Right lobe of liver (tissue), 6 donors: Measurements from ENCODE around the gene SPRED2. TPM values are rescaled to one million over a fixed set of nuclear protein-coding genes. Genes with fewer than 3 reads are reported as not detected.

Experiments used
- ATAC-seq, 4 donors: fragments of 200-7000 bp; cut with Tn5 transposase; one replicate each; pipeline ENCODE4 v1.9.1; 2020; ENCODE audit warnings: mild to moderate bottlenecking in 4 of 4, moderate library complexity in 4 of 4
- DNase-seq, 3 donors: peaks; one replicate each; pipeline ENCODE4 v3.0.0-alpha.2; 2020
- H3K27ac ChIP-seq, 3 donors: fragments of 200-600 bp; one replicate each; pipeline ENCODE4 v1.8.0; 2022
- H3K27me3 ChIP-seq, 2 donors: fragments of 200-600 bp; one replicate each; pipeline ENCODE4 v1.8.0; 2022
- H3K36me3 ChIP-seq, 4 donors: fragments of 200-600 bp; sonication (generic) in 1 of 4; one replicate each; pipeline versions ENCODE4 v1.5.1 to v1.8.0; 2017 to 2022; ENCODE audit warnings: control low read depth in 1 of 4
- H3K4me1 ChIP-seq, 4 donors: fragments of 200-600 bp; sonication (generic) in 1 of 4; one replicate each; pipeline versions ENCODE4 v1.5.1 to v1.8.0; 2017 to 2022; ENCODE audit warnings: control low read depth in 1 of 4
- H3K4me3 ChIP-seq, 3 donors: fragments of 200-600 bp; one replicate each; pipeline ENCODE4 v1.8.0; 2022
- H3K9me3 ChIP-seq, 4 donors: fragments of 200-600 bp; sonication (generic) in 1 of 4; one replicate each; pipeline versions ENCODE4 v1.5.1 to v1.8.0; 2017 to 2022; ENCODE audit warnings: control low read depth in 1 of 4
- POLR2A ChIP-seq: fragments of 450-650 bp; IDR thresholded peaks from one replicate; pipeline ENCODE4 v1.6.1; 2017; ENCODE audit warnings: antibody characterized with exemption, mild to moderate bottlenecking
- WGBS: methylation state at CpG from one replicate; pipeline ENCODE4 v1.1.6; 2018; ENCODE audit warnings: low coverage, low lambda C conversion rate; ENCODE audit not compliant: insufficient coverage; ENCODE audit errors: missing lambda C conversion rate; 5-methylcytosine and 5-hydroxymethylcytosine counted together
- intact Hi-C, 2 donors: fragments of 100-400 bp; cut with DNase I; formaldehyde crosslinking; loops; one replicate each; pipeline versions ENCODE4 v1.11.2 to v1.14.1; 2022
- total RNA-seq, 6 experiments: library from RNA; depleted of rRNA in 2 of 6; stranded (reverse); fragments of >200 nt in 2 of 6; fragmentation: NEBNext Ultra II Directional in 3 of 6; extraction: Animal tissue kit (Norgen Biotek cat#: 25700) in 3 of 6; gene quantifications; one replicate each; pipeline versions ENCODE4 v1.1.0 to v1.2.4, GENCODE V29; 2016 to 2023
- TF ChIP-seq, protein P1 (sequence below), 4 donors: fragments of 200-600 bp in 3 of 4; fragments of 450-650 bp in 1 of 4; IDR thresholded peaks; one replicate each; pipeline versions ENCODE4 v1.5.1 to v1.8.0; 2016 to 2022; ENCODE audit warnings: antibody characterized with exemption in 4 of 4, mild to moderate bottlenecking in 2 of 4
- donor health status: DM: no; HTN: yes; CAD: no.
- donor health status: DM: no; HTN: no; CAD: no.
- donor health status: DM: no; HTN: no; CAD: no.
- donor health status: DM: no; HTN: yes; CAD: no.
- donor health status: DM: no; HTN: yes; CAD: no.

The SPRED2 gene
- total RNA-seq, 6 experiments from 2014 or later: 11.0 to 22.5 (median 15.2) TPM

DNA sequence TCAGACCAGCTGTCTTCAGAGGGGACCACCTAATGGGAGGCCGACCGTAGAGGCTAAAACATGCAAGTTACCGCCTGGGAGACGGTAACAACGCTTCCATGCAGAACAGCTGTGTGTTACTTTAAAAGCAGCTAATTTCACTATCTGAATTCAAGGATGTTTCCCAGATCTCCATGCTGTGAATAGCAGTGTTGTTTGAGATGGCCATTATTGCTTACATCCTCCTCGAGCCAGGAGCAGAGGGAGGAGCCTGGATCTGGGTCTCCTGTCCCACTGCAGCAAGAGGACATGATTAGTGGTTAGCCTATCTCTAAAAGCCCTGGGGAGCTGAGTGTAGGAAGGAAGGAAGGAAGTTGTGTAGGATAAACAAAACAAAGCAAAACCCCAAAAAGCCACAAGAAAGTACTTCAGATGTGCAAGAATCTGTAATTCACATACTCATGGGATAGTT lies 153.8 kb downstream of the SPRED2 start:
- no peaks in the 10 kb centered on the region for H3K36me3 ChIP-seq
- H3K4me1 ChIP-seq: peaks cover 0 to 3% (median 0%) of the 10 kb centered on the region in 4 donors
- TF ChIP-seq, protein P1, sequence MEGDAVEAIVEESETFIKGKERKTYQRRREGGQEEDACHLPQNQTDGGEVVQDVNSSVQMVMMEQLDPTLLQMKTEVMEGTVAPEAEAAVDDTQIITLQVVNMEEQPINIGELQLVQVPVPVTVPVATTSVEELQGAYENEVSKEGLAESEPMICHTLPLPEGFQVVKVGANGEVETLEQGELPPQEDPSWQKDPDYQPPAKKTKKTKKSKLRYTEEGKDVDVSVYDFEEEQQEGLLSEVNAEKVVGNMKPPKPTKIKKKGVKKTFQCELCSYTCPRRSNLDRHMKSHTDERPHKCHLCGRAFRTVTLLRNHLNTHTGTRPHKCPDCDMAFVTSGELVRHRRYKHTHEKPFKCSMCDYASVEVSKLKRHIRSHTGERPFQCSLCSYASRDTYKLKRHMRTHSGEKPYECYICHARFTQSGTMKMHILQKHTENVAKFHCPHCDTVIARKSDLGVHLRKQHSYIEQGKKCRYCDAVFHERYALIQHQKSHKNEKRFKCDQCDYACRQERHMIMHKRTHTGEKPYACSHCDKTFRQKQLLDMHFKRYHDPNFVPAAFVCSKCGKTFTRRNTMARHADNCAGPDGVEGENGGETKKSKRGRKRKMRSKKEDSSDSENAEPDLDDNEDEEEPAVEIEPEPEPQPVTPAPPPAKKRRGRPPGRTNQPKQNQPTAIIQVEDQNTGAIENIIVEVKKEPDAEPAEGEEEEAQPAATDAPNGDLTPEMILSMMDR (IDR thresholded peaks at IDR 0.05): no peak
- TF ChIP-seq POLR2A: no peak
- 0% methylated on average over 1 of the region's 6 CpGs for WGBS
- DNase-seq (no peak), ATAC-seq (peak; percentile 62 to 85 (median 73))
- H3K27ac ChIP-seq: no peak overlapping the region
- H3K9me3 ChIP-seq: no peaks in the 10 kb centered on the region
- H3K27me3 ChIP-seq: no peaks in the 10 kb centered on the region
- intact Hi-C loops: loop anchor here in 1 of 2 donors (10.0 kb wide), 1 partner anchor 276 kb away; no protein-coding TSS in a partner anchor
- no peak overlapping the region for H3K4me3 ChIP-seq

DNA sequence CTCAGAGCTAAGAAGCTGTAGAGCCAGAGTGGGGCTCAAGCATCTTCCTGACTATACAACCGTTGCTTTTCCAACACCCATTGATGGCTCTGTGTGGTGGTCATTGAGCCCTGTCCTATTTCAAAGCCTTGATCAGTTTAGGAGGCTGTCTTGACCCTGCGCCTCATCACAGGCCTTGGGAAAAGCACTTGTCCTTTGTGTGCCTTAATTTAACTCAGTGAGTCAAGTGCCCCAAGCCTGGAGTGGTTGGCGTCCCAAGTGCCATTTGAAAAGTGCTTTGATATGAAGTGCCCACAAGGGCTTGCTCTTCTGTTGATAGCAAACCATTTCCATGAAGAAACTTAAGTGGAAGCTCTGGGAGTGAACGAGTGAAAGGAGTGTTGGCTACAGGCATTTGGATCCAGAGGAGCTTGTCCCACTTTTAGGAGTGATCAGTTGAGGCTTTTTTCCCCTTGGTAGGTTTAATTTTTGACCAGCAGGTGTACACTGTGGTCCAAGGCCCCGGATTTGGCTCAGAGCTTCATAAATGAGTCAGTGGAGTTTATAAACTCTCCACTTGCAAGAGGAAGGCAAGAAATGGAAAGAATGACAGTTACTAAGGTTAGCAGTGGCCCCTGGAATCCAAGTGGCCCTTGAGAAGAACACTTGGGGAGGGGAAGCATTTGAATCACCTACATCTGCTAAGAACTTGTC lies 154.5 kb downstream of the SPRED2 start:
- TF ChIP-seq, protein P1 (IDR thresholded peaks at IDR 0.05): no peak
- no peak for TF ChIP-seq POLR2A
- Histone ChIP-seq H3K36me3 (peaks cover 0 to 3% (median 0%) of the 10 kb centered on the region in 4 donors), H3K27me3 (no peaks in the 10 kb centered on the region), H3K4me1 (peaks cover 0 to 3% (median 0%) of the 10 kb centered on the region in 4 donors), H3K4me3 (no peak overlapping the region), H3K9me3 (no peaks in the 10 kb centered on the region), H3K27ac (no peak overlapping the region)
- DNase-seq (no peak), ATAC-seq (peak in 2 of 4 donors; percentile 6 to 32)
- intact Hi-C loops: loop anchor here in 1 of 2 donors (10.0 kb wide), 1 partner anchor 277 kb away; no protein-coding TSS in a partner anchor
- WGBS: 82% methylated on average over 5 of the region's 5 CpGs

DNA sequence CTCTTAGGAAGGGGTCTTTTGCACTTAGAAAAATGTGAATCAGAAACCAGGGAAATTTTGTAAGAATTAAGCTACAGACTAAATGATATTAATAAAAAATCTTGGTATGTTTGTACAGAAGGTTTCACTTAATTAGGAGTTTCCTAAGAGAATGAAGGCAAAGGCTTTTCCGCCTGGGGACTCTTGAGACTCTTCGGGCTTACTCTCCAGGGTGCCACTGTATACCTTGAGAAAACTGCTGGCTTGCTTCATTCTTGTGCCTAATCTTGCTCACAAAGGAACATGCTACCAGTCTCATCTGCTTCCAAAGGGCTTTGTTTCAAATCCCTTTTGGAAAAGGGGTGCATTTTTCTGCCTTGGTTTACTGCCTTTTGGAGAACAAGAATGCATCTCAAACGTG lies 155.3 kb downstream of the SPRED2 start:
- Histone ChIP-seq H3K27me3 (no peaks in the 10 kb centered on the region), H3K9me3 (no peaks in the 10 kb centered on the region), H3K4me3 (no peak overlapping the region), H3K36me3 (peaks cover 0 to 10% (median 4%) of the 10 kb centered on the region in 4 donors), H3K4me1 (peaks cover 0 to 3% (median 0%) of the 10 kb centered on the region in 4 donors), H3K27ac (no peak overlapping the region)
- 56% methylated on average over 1 of the region's 3 CpGs for WGBS
- DNase-seq (no peak), ATAC-seq (no peak)
- intact Hi-C loops: loop anchor here in 1 of 2 donors (10.0 kb wide), 1 partner anchor 278 kb away; no protein-coding TSS in a partner anchor
- TF ChIP-seq, protein P1 (IDR thresholded peaks at IDR 0.05): no peak
- TF ChIP-seq POLR2A: no peak

DNA sequence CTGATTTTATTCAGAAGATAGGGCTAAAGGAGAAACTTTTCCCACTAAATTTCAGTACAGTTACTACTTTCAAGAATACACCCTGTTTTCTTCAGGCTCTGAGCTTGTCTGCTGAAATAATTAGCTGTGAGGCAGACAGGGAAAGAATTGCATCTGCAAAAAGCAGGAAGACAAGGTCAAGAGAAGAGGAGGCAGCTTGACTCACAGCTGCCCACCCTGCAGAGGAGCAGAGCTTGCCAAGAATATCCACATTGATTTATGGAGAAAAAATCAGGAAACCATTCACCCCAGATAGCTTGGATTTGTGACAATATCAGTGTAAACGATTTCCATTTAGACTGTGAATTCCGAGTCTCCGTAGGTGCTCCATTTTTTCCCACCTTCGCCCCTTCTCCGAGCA lies 155.8 kb downstream of the SPRED2 start:
- peak in 2 of 4 donors; percentile 18 to 54 for ATAC-seq
- Histone ChIP-seq H3K9me3 (no peaks in the 10 kb centered on the region), H3K4me3 (no peak overlapping the region), H3K36me3 (peaks cover 0 to 13% (median 5%) of the 10 kb centered on the region in 4 donors), H3K27ac (no peak overlapping the region), H3K27me3 (no peaks in the 10 kb centered on the region), H3K4me1 (peaks cover 0 to 3% (median 0%) of the 10 kb centered on the region in 4 donors)
- no peak for DNase-seq
- 63% methylated on average over 5 of the region's 5 CpGs for WGBS
- intact Hi-C loops: loop anchor here in 1 of 2 donors (10.0 kb wide), 1 partner anchor 278 kb away; no protein-coding TSS in a partner anchor
- TF ChIP-seq, protein P1 (IDR thresholded peaks at IDR 0.05): no peak
- no peak for TF ChIP-seq POLR2A
